HG03095 (cell line): Measurements from ENCODE around the gene TRAPPC3L.
"Not testable (repeated sequence)": the region's sequence is repeated elsewhere in the genome, so short reads cannot be mapped to it uniquely, and the experiment has no call there.

Experiments used
- ATAC-seq: cut with Tn5 transposase; IDR thresholded peaks from one replicate; pipeline ENCODE4 v1.9.1; 2021; ENCODE audit warnings: moderate library complexity; ENCODE audit not compliant: unreplicated experiment

TRAPPC3L gene

GRCh38 chr6:116515141-116515540, 30.3 kb downstream of the TRAPPC3L start:
- ATAC-seq, result no peak

- ATAC-seq, result no peak
Measured at GRCh38 chr6:116514111-116514510, 31.4 kb downstream of the TRAPPC3L start.

- ATAC-seq, result no peak
Measured at GRCh38 chr6:116513224-116513875, 32.1 kb downstream of the TRAPPC3L start.

GRCh38 chr6:116512734-116513133, 32.8 kb downstream of the TRAPPC3L start:
- ATAC-seq, result no peak

GRCh38 chr6:116512111-116512559, 33.3 kb downstream of the TRAPPC3L start:
- peak; percentile 74 for ATAC-seq

GRCh38 chr6:116511424-116512110, 33.9 kb downstream of the TRAPPC3L start, which contains the start of gene CALHM5:
CALHM5 (plus strand) TSS chr6:116511639; CDS start chr6:116511697, 58 bp downstream.
- ATAC-seq, result no peak

GRCh38 chr6:116508527-116508926, 37.0 kb downstream of the TRAPPC3L start:
- ATAC-seq, result no peak

GRCh38 chr6:116507324-116507723, 38.2 kb downstream of the TRAPPC3L start:
- no peak for ATAC-seq

GRCh38 chr6:116500969-116501433, 44.5 kb downstream of the TRAPPC3L start:
- no peak for ATAC-seq

- no peak for ATAC-seq
Measured at GRCh38 chr6:116497113-116497676, 48.3 kb downstream of the TRAPPC3L start.

GRCh38 chr6:116495161-116495560, 50.3 kb downstream of the TRAPPC3L start:
- not testable (repeated sequence) for ATAC-seq

- ATAC-seq, result no peak
Measured at GRCh38 chr6:116492331-116493067, 53.0 kb downstream of the TRAPPC3L start.

- ATAC-seq, result no peak
Measured at GRCh38 chr6:116491610-116492330, 53.7 kb downstream of the TRAPPC3L start.

- no peak for ATAC-seq
Measured at GRCh38 chr6:116485559-116486184, 59.8 kb downstream of the TRAPPC3L start.

GRCh38 chr6:116483616-116484015, 61.9 kb downstream of the TRAPPC3L start:
- no peak for ATAC-seq

GRCh38 chr6:116482780-116483179, 62.7 kb downstream of the TRAPPC3L start:
- ATAC-seq, result no peak

- peak; percentile 100 for ATAC-seq
Measured at GRCh38 chr6:116476002-116476678, 69.3 kb downstream of the TRAPPC3L start.

GRCh38 chr6:116475141-116475540, 70.3 kb downstream of the TRAPPC3L start:
- no peak for ATAC-seq

GRCh38 chr6:116472706-116473105, 72.8 kb downstream of the TRAPPC3L start:
- ATAC-seq, result no peak

- no peak for ATAC-seq
Measured at GRCh38 chr6:116471531-116471930, 74.0 kb downstream of the TRAPPC3L start.
